H1 (cell line): ENCODE results near the gene MAML1.

Source experiments
- CBX5 ChIP-seq: fragments of 300-800, 300-1000 bp; sonication (generic); IDR thresholded peaks from 2 replicates; pipeline ENCODE4 v1.7.1; 2016; ENCODE audit warnings: antibody characterized with exemption, low read length, low read depth
- EP300 ChIP-seq, 2 experiments: IDR thresholded peaks; 1 replicate in 1 of 2; 2 replicates in 1 of 2; pipeline ENCODE4 v1.6.1; 2011 to 2012; ENCODE audit warnings: low read depth in 2 of 2, low read length in 2 of 2, mild to moderate bottlenecking in 2 of 2, borderline replicate concordance in 1 of 2, inconsistent platforms in 1 of 2, moderate library complexity in 1 of 2
- GTF2F1 ChIP-seq: IDR thresholded peaks from 2 replicates; pipeline ENCODE4 v1.6.1; 2012; ENCODE audit warnings: low read depth, low read length, improper control_type of control experiment, borderline replicate concordance
- RAD21 ChIP-seq, 2 experiments: IDR thresholded peaks in 1 of 2; conservative IDR thresholded peaks in 1 of 2; 2 replicates each; pipeline ENCODE4 v1.6.1; 2011; ENCODE audit warnings: low read depth in 2 of 2, low read length in 2 of 2, improper control_type of control experiment in 1 of 2, inconsistent platforms in 1 of 2, mild to moderate bottlenecking in 1 of 2, moderate library complexity in 1 of 2
- RXRA ChIP-seq: IDR thresholded peaks from 2 replicates; pipeline ENCODE4 v1.6.1; 2011; ENCODE audit warnings: low read depth, mild to moderate bottlenecking, low read length, moderate library complexity; ENCODE audit not compliant: insufficient read depth
- TF ChIP-seq, protein P1 (sequence below), 3 experiments: IDR thresholded peaks; 1 replicate in 2 of 3; 2 replicates in 1 of 3; pipeline versions ENCODE4 v1.5.1 to v1.6.1; 2011; ENCODE audit warnings: low read length in 3 of 3, mild to moderate bottlenecking in 3 of 3, inconsistent platforms in 2 of 3, low read depth in 1 of 3, moderate library complexity in 1 of 3; ENCODE audit not compliant: insufficient read depth in 1 of 3; ENCODE audit errors: control extremely low read depth in 1 of 3

DNA sequence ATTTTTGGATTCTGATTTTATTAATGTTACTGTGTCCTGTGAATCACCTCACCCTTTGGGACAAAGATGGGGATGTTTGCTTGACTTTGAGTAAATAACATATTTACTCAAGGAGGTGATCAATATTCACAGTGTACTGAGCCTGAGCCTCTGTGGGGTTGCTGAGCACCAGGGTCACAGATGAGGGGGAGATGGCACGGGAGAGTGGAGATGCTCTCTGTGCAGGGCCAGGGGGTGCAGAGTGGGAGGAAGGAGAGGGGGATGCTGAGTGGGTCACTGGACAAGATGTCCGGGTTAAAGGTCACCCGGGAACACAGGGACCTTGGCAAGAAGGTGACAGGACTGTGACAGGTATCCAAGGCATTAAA is 92.1 kb downstream of the MAML1 start:
- TF ChIP-seq, protein P1, sequence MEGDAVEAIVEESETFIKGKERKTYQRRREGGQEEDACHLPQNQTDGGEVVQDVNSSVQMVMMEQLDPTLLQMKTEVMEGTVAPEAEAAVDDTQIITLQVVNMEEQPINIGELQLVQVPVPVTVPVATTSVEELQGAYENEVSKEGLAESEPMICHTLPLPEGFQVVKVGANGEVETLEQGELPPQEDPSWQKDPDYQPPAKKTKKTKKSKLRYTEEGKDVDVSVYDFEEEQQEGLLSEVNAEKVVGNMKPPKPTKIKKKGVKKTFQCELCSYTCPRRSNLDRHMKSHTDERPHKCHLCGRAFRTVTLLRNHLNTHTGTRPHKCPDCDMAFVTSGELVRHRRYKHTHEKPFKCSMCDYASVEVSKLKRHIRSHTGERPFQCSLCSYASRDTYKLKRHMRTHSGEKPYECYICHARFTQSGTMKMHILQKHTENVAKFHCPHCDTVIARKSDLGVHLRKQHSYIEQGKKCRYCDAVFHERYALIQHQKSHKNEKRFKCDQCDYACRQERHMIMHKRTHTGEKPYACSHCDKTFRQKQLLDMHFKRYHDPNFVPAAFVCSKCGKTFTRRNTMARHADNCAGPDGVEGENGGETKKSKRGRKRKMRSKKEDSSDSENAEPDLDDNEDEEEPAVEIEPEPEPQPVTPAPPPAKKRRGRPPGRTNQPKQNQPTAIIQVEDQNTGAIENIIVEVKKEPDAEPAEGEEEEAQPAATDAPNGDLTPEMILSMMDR (IDR thresholded peaks at IDR 0.05; ENCODE audit: control extremely low read depth in 1 of 3, insufficient read depth in 1 of 3, low read depth in 1 of 3, low read length in 3 of 3) = no peak
- TF ChIP-seq GTF2F1 = no peak
- no peak for TF ChIP-seq CBX5
- TF ChIP-seq RAD21 (IDR thresholded peaks at IDR 0.05 in 1 of 2, conservative IDR thresholded peaks at IDR 0.05 in 1 of 2; ENCODE audit: low read depth in 2 of 2, low read length in 2 of 2) = no peak
- no peak for TF ChIP-seq EP300 (IDR thresholded peaks at IDR 0.05; ENCODE audit: borderline replicate concordance in 1 of 2, low read depth in 2 of 2, low read length in 2 of 2)
- no peak for TF ChIP-seq RXRA
